IPS-20b (cell line): ENCODE data around the gene LRRC8D.
A peak's percentile ranks its signal among the peaks of the same experiment; 100 is the strongest.

Source experiments
- H3K27ac ChIP-seq: one replicate; pipeline ENCODE4 v1.5.1; 2013; ENCODE audit warnings: low read length
- H3K27me3 ChIP-seq: 2 replicates; pipeline ENCODE4 v1.6.1; 2013; ENCODE audit warnings: mild to moderate bottlenecking, low read length, inconsistent platforms; ENCODE audit not compliant: insufficient read depth
- H3K36me3 ChIP-seq: 2 replicates; pipeline ENCODE4 v1.6.1; 2013; ENCODE audit warnings: low read depth, mild to moderate bottlenecking, inconsistent platforms, low read length, moderate library complexity; ENCODE audit not compliant: insufficient read depth
- H3K4me1 ChIP-seq: 2 replicates; pipeline ENCODE4 v1.6.1; 2013; ENCODE audit warnings: mild to moderate bottlenecking, control low read depth, inconsistent platforms, low read length, moderate library complexity; ENCODE audit not compliant: insufficient read depth
- H3K4me3 ChIP-seq: 2 replicates; pipeline ENCODE4 v1.5.1; 2013; ENCODE audit warnings: mild to moderate bottlenecking, low read length, inconsistent platforms
- H3K9ac ChIP-seq: 2 replicates; pipeline ENCODE4 v1.6.1; 2013; ENCODE audit warnings: low read depth, mild to moderate bottlenecking, inconsistent platforms, low read length, moderate library complexity
- H3K9me3 ChIP-seq: 2 replicates; pipeline ENCODE4 v1.6.1; 2013; ENCODE audit warnings: mild to moderate bottlenecking, low read depth, low read length, inconsistent platforms; ENCODE audit not compliant: insufficient read depth

LRRC8D gene

DNA sequence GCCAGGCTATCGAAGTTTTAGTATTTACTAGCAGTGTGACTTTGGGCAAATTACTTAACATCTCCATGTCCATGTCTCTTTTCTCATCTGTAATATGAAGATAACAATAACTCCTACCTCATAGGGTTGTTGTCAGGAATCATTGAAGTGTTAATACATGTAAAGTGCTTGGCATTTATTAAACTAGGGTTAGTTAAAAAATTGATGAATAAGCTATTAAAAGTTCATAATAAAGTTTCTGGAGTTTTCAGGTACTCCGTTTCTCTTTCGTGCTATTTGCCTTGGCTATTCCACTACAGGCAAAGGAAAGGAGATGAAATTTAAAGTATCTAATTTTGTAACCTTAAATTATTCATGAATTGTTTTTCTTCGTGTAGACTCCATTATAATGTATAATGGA lies 16.7 kb downstream of the LRRC8D start:
- Histone ChIP-seq H3K36me3 (no peaks in the 10 kb centered on the region), H3K9ac (no peak overlapping the region), H3K27ac (no peak overlapping the region), H3K9me3 (no peaks in the 10 kb centered on the region), H3K4me3 (peak overlapping the region; percentile 50), H3K27me3 (no peaks in the 10 kb centered on the region), H3K4me1 (peaks cover 42% of the 10 kb centered on the region)

DNA sequence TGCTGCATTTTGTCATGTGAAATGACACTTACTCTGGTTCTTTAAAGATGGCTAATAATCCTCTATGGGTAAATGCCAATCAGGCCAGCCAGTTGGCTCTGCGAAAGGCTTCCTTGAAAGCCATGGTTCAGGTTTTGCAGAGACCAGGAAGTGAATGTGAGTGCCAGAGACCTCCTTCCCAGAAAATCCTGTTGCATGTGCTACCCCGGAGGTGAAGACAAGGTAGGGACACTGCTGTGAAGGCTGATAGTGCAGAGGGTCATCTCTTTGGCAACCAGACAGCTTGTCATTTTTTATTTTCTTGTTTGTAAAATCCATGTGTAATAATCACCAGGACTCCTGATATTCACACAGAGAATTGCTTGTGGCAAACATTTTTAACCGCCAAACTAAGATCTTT lies 18.7 kb downstream of the LRRC8D start:
- Histone ChIP-seq H3K4me1 (peaks cover 31% of the 10 kb centered on the region), H3K9ac (no peak overlapping the region), H3K27me3 (no peaks in the 10 kb centered on the region), H3K4me3 (no peak overlapping the region), H3K27ac (no peak overlapping the region), H3K36me3 (peaks cover 3% of the 10 kb centered on the region; the same call in 1 of the 2 replicates), H3K9me3 (no peaks in the 10 kb centered on the region)

DNA sequence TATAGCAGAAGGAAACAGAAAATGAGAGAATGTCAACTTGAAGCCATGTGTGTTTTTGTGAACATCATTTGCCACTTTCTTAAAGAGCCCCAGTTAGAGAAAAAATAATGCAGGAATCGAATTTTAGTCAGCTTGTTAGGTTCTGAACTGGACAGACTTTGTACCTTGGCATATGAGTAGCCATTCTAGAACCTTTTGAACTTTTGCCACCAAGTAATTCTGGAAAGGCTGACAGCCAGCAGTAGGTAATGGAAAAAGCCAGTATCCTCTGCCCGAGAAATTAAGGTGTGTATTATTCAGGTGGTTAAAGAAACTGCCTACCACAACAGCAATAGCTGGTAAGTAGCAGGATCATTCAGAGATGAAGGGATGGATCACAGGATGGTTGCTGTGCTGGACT lies 20.7 kb downstream of the LRRC8D start:
- Histone ChIP-seq H3K4me1 (peaks cover 28% of the 10 kb centered on the region), H3K9ac (no peak overlapping the region), H3K4me3 (no peak overlapping the region), H3K27ac (no peak overlapping the region), H3K27me3 (no peaks in the 10 kb centered on the region), H3K9me3 (no peaks in the 10 kb centered on the region), H3K36me3 (peaks cover 18% of the 10 kb centered on the region)

DNA sequence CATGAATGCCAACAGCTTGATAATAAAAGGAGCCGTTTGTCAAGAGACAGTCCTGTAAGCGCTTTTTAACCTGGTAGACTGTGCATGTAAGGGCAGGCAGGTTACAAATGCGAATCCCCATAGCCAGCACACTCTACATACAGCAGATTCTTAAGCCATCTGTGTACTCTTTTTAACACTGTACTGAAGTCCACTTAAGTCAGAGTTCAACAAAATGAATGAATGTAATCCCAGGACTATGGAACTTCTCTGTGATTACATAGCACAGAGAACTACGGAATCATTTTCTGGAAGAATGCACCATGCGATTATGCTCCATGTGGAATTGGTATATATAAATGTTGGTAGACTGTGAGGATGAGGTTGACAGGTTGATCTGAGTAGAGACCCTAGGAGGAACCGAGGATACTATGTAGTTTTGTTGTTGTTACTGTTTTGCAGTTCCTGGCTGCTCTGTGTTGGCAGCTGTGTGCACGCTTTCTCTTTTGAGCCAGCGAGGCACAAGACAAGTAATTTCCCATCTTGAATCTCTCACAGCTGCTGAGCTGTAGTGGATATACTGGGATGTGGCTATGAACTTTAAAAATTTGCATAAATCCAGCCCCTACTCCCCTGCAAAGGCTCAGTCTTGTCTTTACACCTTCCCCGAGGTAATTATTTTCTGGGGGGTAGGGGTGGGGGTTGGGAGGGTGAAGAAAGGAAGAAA lies 21.9 kb downstream of the LRRC8D start:
- no peak overlapping the region for H3K27ac ChIP-seq
- H3K9me3 ChIP-seq, result no peaks in the 10 kb centered on the region
- H3K27me3 ChIP-seq, result no peaks in the 10 kb centered on the region
- peak overlapping the region; percentile 75 for H3K4me3 ChIP-seq
- H3K36me3 ChIP-seq, result peaks cover 30% of the 10 kb centered on the region
- H3K4me1 ChIP-seq, result peaks cover 15% of the 10 kb centered on the region; the same call in 1 of the 2 replicates
- H3K9ac ChIP-seq, result peak overlapping the region; percentile 83; the same call in 1 of the 2 replicates

DNA sequence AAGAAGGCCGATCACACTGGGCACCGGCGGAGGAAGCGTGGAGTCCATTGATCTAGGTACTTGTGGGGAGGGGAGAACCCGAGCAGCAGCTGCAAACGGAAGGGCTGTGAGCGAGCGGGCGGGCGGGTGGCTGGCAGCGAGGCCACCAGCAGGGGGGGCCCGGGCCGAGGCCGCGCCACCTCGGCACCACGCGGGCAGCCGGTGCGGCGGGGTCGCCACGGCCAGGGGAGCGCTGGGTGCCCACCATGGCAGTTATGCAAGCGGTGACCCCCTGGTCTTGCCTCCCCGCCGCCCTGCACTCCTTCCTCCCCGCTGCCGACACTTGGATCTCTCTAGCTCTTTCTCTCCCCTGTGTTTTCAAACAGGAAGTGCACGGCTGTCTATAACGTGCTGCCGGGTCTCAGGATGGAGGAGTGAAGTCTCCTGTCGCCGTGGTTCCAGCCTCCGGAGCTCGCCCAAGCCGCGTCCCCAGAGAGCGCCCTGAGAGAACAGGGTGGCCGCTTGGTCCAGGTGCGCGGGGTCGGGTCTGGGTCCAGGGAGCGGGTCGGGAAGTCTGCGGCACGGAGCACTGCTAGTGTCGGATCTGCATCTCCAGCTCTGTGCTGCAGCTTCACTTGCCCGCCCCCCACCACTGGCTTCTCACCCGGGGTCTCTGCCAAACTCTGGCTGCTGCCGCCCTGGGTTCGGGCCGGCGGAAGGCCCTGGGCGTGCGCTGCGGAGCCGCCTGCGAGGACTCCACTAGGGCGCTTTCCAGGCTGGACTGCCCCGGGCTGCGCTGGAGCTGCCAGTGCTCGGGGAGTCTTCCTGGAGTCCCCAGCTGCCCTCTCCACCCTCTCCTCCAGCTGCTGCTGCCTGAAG lies 22.7 kb downstream of the LRRC8D start:
- H3K9ac ChIP-seq, result peak overlapping the region; percentile 83
- no peaks in the 10 kb centered on the region for H3K9me3 ChIP-seq
- peaks cover 38% of the 10 kb centered on the region for H3K36me3 ChIP-seq
- H3K27me3 ChIP-seq, result no peaks in the 10 kb centered on the region
- H3K27ac ChIP-seq, result no peak overlapping the region
- peak overlapping the region; percentile 75 for H3K4me3 ChIP-seq
- peaks cover 14% of the 10 kb centered on the region; the same call in 1 of the 2 replicates for H3K4me1 ChIP-seq

DNA sequence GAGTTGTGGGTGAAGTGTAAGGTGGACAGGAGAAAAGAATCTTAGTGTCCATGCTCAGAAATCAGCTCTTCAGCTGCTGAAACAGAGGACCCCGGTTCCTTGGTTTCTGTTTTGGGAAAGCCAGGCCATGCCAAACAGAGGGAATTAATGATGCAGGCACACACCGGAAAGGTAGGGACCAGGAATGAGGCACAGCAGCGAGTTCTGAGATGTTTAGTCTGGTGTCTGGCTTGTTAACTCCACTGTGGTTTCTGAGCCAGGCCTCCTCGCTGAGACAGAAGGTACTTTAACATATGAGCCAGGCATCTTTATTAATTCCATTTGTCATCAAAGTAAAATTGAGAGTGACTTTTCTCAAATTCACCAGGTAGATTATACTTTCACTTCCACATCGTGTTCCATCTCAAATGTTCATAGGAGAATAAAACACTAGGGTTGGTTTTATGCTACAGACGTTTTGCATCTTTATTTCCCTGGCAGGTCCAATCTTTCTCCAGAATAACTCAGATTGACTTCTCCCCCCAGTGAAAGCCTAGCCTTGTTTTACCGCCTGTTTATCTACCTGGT lies 23.5 kb downstream of the LRRC8D start:
- Histone ChIP-seq H3K4me1 (peaks cover 8% of the 10 kb centered on the region; the same call in 1 of the 2 replicates), H3K4me3 (peak overlapping the region; percentile 75; the same call in 1 of the 2 replicates), H3K27ac (no peak overlapping the region), H3K27me3 (no peaks in the 10 kb centered on the region), H3K9ac (peak overlapping the region; percentile 83; the same call in 1 of the 2 replicates), H3K36me3 (peaks cover 44% of the 10 kb centered on the region), H3K9me3 (no peaks in the 10 kb centered on the region)

DNA sequence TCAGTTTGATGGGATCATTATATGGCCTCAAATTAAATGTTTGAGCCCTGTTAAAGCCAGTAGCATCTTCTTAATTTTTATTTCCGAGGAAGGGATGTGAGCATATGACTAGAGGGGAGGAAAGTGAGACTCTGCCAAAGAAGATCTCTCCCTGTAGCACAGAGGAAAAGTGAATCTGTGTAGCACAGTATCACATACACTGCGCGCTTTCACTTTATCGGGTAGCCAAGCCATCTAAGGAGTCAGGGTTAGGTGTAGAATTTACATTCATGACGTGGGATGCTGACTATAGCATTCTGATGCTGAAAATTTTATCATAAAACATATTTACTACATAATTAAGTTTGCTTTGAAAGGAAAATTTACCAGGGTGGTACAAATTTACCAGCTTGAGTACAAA lies 24.0 kb downstream of the LRRC8D start:
- peaks cover 44% of the 10 kb centered on the region for H3K36me3 ChIP-seq

DNA sequence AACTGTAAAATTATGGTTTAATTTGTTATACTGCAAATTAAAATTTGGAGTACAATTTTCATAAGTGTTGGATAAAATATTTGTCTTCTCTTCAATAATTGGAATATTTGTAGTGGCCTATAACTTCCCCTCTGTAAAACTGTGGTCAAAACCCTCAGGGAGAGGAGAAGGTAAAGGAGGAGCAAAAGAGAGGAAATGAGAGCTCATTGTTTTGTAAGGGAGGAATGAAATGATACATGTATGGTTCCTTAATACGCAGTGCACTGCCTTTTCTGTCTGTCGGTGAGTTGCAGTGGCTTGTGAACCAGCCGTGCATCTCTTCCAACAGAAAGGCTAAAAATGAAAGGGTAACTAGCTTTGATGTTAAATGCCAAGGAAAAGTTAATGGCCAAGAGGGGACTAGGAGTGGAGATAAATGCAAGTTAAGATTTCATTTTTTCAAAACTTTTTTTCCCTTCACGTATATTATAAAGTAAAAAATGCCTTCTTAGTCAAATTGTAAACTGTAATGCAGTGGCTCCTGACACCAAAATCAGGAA lies 26.4 kb downstream of the LRRC8D start:
- Histone ChIP-seq H3K4me3 (no peak overlapping the region), H3K9me3 (no peaks in the 10 kb centered on the region), H3K4me1 (peaks cover 7% of the 10 kb centered on the region; the same call in 1 of the 2 replicates), H3K36me3 (peaks cover 61% of the 10 kb centered on the region), H3K27ac (no peak overlapping the region), H3K27me3 (no peaks in the 10 kb centered on the region), H3K9ac (no peak overlapping the region)

More for the DNA sequence above, 24.0 kb downstream of the LRRC8D start:
- Histone ChIP-seq H3K27me3 (no peaks in the 10 kb centered on the region), H3K4me1 (peaks cover 8% of the 10 kb centered on the region; the same call in 1 of the 2 replicates), H3K9me3 (no peaks in the 10 kb centered on the region), H3K27ac (no peak overlapping the region), H3K4me3 (no peak overlapping the region), H3K9ac (no peak overlapping the region)

DNA sequence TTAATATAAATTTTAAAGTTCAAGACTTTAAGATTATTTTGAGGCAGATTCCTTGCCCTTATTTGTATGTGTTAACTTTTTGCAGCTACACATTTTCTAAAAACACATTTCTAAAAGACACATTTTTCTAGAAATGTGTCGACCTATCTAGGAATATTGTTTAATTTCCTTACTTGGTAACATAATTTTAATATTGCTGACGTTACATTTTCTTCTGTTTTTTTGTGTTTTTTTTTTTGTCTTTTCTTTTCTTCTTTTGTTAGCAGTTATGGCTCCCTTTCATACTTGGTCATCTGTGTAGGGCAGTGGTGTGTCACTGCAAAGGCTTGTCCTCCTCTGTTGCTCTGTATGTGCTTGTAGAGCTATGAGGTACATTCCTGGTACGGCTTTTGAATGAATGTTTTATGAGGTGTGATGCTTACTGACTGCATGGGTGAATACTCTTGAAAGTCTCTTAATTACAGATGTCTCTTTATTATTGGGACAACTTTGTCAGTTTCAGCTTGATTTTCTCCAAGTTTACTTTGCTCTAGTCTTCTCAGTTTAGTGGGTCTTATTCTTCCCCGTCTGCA lies 30.1 kb downstream of the LRRC8D start:
- no peaks in the 10 kb centered on the region for H3K27me3 ChIP-seq
- peaks cover 76% of the 10 kb centered on the region for H3K36me3 ChIP-seq
- H3K9ac ChIP-seq, result no peak overlapping the region
- H3K27ac ChIP-seq, result no peak overlapping the region
- no peak overlapping the region for H3K4me3 ChIP-seq
- no peaks in the 10 kb centered on the region for H3K4me1 ChIP-seq
- H3K9me3 ChIP-seq, result no peaks in the 10 kb centered on the region

DNA sequence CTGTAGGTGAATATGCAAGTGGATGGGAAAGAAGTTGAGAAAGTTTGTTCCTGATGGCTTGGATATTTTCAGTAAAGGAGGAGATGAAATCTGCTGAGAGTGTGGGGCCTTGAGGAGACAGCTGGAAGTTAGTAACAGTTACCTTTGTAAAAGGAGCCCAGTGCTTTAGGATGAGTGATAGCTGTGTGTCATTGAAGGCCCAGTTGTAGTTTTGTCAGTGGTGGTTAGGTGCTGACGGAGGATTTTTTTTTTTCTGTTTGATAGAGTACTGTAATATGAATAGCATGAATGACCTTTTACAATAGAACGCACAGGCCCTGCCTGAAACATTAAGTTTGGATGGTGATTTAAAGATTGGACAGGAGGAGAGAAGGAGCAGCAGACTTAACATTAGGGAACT lies 33.3 kb downstream of the LRRC8D start:
- Histone ChIP-seq H3K4me1 (no peaks in the 10 kb centered on the region), H3K9ac (no peak overlapping the region), H3K27ac (no peak overlapping the region), H3K27me3 (no peaks in the 10 kb centered on the region), H3K36me3 (peaks cover 53% of the 10 kb centered on the region), H3K9me3 (no peaks in the 10 kb centered on the region), H3K4me3 (no peak overlapping the region)

DNA sequence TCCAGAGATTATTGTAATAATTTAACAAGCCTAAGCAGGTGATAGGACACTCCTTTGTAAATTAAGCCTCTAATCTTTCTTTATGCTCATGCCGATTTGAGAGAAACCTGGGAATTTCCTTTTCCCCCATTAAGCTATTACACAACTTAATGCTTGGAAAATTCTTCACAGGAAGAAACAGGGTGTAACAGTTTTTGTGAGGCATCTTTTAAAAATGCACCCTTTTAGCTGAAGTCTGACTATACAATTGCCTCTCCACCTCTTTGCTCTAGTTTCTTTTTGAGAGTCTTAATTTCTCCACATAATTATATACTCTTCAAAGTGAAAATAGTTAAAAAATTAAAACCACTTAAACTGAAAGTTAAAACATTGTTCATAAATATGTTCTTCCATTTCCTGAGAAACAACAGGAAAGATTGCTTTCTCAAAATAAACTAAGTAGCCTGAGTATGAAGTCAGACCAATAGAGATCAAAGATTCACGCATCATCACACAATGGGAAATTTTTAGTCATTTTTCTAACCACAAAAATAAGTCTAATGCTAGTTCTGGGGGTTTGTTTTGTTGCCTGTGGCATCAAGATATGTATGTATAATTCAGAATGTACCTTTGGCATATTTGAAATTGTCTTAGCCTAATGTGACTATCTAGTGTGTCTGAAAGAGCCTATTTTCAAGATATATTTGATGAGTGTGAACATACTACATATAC lies 34.7 kb downstream of the LRRC8D start:
- no peak overlapping the region for H3K9ac ChIP-seq
- no peak overlapping the region for H3K27ac ChIP-seq
- H3K27me3 ChIP-seq, result no peaks in the 10 kb centered on the region
- H3K36me3 ChIP-seq, result peaks cover 60% of the 10 kb centered on the region
- no peaks in the 10 kb centered on the region for H3K4me1 ChIP-seq
- no peak overlapping the region for H3K4me3 ChIP-seq
- H3K9me3 ChIP-seq, result no peaks in the 10 kb centered on the region
